AG04449 (cell line): Measurements from ENCODE around the gene CCDC134.

Source experiments
- CTCF ChIA-PET: fragments of 350-600 bp; formaldehyde crosslinking; extraction: SDS; loops from one replicate; lab custom pipeline; 2021; ENCODE audit warnings: antibody characterized with exemption; lab: Yijun Ruan, JAX
- POLR2A ChIA-PET: fragments of 400-600, 350-600 bp; formaldehyde crosslinking; extraction: SDS; loops from one replicate; lab custom pipeline; 2020; ENCODE audit warnings: antibody characterized with exemption, inconsistent platforms; lab: Yijun Ruan, JAX
- DNase-seq: peaks from one replicate; pipeline ENCODE4 v3.0.0-alpha.2; 2010; ENCODE audit warnings: low read depth, low spot score
- H3K4me3 ChIP-seq: 2 replicates; pipeline ENCODE4 v1.5.1; 2011; ENCODE audit warnings: low read depth, mild to moderate bottlenecking, control low read depth, low read length
- TF ChIP-seq, protein P1 (sequence below): IDR thresholded peaks from one replicate; pipeline ENCODE4 v1.5.1; 2011; ENCODE audit warnings: mild to moderate bottlenecking, moderate library complexity, low read length, control low read depth, inconsistent platforms; ENCODE audit not compliant: insufficient read depth; ENCODE audit errors: missing control alignments

The CCDC134 gene

DNA sequence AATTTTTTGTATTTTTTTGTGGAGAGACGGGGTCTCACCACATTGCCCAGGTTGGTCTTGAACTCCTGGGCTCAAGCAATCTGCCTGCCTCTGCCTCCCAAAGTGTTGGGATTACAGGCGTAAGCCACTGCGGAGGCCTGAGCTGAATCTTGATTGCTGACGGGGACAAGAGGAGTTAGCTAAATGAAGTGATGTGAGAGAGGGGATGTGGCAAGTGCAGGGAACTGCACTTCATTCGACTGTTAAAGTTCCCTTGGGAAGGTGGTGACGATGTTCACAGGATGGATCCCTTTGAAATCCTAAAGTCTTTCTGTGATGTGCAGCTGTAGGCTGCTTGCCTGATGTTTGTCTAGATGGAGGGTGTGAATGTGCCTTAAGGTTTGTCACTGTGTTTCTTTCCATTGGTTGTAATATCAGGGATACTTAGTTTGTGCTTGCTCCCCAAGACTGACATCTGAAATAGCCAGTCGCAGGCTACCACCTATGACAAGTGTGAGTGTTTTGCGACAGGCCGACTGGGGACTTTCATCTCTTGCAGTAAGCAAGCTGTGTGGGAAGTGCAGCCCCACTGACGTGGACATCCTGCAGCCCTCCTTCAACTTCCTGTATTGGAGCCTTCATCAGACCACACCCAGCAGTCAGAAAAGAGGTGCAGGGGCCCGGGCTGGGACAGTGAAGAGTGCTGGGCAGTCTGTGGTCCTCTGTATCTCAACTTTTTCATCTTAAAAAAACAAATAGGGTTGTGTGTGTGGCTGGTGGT lies 19.6 kb upstream of the CCDC134 start:
- DNase-seq, result no peak
- POLR2A ChIA-PET, result no interaction called here
- H3K4me3 ChIP-seq, result no peak overlapping the region
- CTCF ChIA-PET, result interaction anchor here (0.8 to 3.7 kb wide), 11 partner anchors 11 to 160 kb away, joined by 3 to 21 read pairs (median 3); no protein-coding TSS in a partner anchor
- TF ChIP-seq, protein P1, sequence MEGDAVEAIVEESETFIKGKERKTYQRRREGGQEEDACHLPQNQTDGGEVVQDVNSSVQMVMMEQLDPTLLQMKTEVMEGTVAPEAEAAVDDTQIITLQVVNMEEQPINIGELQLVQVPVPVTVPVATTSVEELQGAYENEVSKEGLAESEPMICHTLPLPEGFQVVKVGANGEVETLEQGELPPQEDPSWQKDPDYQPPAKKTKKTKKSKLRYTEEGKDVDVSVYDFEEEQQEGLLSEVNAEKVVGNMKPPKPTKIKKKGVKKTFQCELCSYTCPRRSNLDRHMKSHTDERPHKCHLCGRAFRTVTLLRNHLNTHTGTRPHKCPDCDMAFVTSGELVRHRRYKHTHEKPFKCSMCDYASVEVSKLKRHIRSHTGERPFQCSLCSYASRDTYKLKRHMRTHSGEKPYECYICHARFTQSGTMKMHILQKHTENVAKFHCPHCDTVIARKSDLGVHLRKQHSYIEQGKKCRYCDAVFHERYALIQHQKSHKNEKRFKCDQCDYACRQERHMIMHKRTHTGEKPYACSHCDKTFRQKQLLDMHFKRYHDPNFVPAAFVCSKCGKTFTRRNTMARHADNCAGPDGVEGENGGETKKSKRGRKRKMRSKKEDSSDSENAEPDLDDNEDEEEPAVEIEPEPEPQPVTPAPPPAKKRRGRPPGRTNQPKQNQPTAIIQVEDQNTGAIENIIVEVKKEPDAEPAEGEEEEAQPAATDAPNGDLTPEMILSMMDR, result no peak

DNA sequence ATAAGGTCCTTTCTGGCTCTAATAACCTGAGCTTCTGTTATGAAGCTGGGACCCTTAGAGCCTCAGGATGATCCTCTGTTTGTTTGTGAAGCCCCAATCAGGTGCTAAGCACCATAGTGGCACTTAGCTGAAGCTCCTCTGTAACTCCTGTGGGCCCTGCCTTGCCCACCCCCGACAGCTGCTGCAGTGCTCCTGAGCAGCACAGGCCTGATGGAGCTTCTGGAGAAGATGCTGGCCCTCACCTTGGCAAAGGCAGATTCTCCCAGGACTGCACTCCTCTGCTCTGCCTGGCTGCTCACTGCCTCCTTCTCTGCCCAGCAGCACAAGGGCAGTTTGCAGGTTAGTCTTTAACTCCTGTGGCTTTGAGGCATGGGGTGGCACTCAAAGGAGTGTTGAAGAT lies 19.0 kb upstream of the CCDC134 start:
- TF ChIP-seq, protein P1, result no peak
- CTCF ChIA-PET, result interaction anchor here (0.8 to 3.7 kb wide), 6 partner anchors 13 to 159 kb away, joined by 3 to 21 read pairs (median 4); no protein-coding TSS in a partner anchor
- no peak overlapping the region for H3K4me3 ChIP-seq

DNA sequence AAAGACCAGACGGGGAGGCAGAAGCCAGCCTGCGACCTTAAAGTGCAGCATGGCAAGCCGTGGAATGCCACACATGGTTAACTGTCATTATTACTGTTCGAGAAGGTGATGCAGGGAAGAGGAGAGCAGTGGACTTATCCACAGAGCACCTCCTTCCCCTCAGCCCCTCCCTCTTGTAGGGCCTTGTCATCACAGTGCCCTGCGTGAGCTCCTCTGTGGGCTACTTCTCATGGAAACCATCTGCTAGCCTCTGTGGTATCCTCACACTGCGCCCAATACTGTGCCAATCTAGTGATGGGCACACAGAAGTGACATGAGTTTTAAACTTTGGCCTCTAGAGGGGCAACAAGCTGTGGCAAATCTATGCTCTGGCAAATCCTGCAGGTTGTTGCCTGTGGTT lies 18.2 kb upstream of the CCDC134 start:
- TF ChIP-seq, protein P1, result no peak
- no peak for DNase-seq
- ChIA-PET POLR2A (interaction anchor here (1.2 kb wide), 1 partner anchor 51 kb away, joined by 3 read pairs; the partner anchor contains the start of gene SREBF2), CTCF (interaction anchor here (1.5 to 3.7 kb wide), 3 partner anchors 19 to 85 kb away, joined by 3 to 21 read pairs (median 15); no protein-coding TSS in a partner anchor)
- no peak overlapping the region for H3K4me3 ChIP-seq

More for the DNA sequence above, 19.0 kb upstream of the CCDC134 start:
- POLR2A ChIA-PET, result no interaction called here
- no peak for DNase-seq

DNA sequence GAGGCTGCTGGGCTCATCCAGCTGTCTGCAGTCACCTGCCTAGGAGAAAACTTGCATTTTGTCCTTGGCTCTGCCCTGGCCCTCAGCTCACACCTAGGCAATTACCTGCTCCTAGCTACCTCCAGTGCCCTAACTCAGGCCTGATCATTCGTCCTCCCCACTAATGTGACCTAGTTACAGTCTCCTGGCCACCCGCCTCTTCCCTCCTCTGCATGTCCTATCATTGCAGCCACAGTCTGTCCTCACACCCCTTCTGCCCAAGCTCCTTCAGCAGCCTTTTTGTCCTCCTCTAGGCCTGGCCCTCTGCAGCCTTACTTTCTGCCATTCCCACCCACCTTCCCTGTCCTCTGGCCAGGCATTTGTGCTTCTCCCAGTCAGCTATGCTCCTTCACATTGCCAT lies 17.7 kb upstream of the CCDC134 start:
- CTCF ChIA-PET, result interaction anchor here (1.5 to 3.7 kb wide), 3 partner anchors 20 to 85 kb away, joined by 3 to 21 read pairs (median 15); no protein-coding TSS in a partner anchor

DNA sequence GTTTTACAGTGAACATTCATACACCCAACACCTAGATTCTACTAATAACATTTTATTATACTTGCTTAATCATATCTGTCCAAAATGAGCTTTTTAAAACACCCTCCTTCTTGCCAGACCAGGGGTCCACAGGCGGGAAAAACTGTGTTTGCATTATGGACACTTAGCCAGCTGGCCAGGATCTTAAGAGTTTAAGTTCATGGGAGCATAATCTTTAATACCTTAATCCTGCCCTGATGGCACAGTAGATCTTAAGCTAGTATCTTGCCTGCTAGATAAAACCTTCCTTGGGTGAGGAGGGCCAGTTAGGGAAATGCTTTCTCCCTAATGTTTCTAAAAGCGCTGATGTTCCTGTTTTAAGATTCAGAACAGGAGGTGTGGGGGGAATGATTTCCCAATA lies 13.1 kb upstream of the CCDC134 start:
- no peak overlapping the region for H3K4me3 ChIP-seq
- CTCF ChIA-PET, result interaction anchor here (1.3 to 1.9 kb wide), 4 partner anchors 9 to 90 kb away, joined by 4 to 8 read pairs (median 7); partner anchors contain the start of gene CCDC134
- no peak for DNase-seq
- TF ChIP-seq, protein P1, result no peak
- POLR2A ChIA-PET, result no interaction called here

More for the DNA sequence above, 17.7 kb upstream of the CCDC134 start:
- no peak overlapping the region for H3K4me3 ChIP-seq
- POLR2A ChIA-PET, result interaction anchor here (1.2 kb wide), 1 partner anchor 50 kb away, joined by 3 read pairs; the partner anchor contains the start of gene SREBF2
- TF ChIP-seq, protein P1, result no peak
- DNase-seq, result no peak

DNA sequence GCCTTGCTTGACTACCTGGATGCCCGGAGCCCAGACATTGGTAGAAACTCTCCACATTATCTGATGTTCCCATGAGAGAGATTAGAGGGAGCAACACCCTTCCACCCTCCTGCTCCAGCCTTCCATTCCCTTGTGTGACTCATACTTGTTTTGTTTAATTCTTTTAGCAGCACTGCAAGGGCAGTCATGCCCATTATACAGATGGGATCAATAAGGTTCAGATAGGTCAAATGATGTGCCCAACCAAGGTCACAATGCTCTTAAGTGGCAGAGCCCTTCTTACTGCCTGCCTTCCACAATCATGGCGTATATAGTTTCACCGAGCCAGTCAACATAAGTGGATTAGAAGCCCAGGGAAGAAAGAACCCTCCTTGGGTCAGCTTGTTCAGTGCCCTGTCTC lies 6.6 kb upstream of the CCDC134 start:
- TF ChIP-seq, protein P1, result no peak
- POLR2A ChIA-PET, result no interaction called here
- DNase-seq, result no peak
- CTCF ChIA-PET, result no interaction called here
- H3K4me3 ChIP-seq, result no peak overlapping the region
